NCI-H187 (cell line): ENCODE measurements around the gene PPP1R2B.

Source experiments
- DNase-seq, 2 experiments: peaks; one replicate each; lab custom pipeline; 2025; lab: John Stamatoyannopoulos, UW

PPP1R2B gene

GRCh38 chr5:156879665-156880285 lies 29.7 kb downstream of the PPP1R2B start:
- DNase-seq, result no peak

- no peak for DNase-seq
These were observed 33.3 kb downstream of the PPP1R2B start for GRCh38 chr5:156883316-156883875.

GRCh38 chr5:156888520-156888919 lies 38.4 kb downstream of the PPP1R2B start:
- no peak for DNase-seq

GRCh38 chr5:156892223-156892622 lies 42.1 kb downstream of the PPP1R2B start:
- DNase-seq, result no peak

GRCh38 chr5:156892864-156893263 lies 42.8 kb downstream of the PPP1R2B start:
- no peak for DNase-seq

GRCh38 chr5:156893517-156893916 lies 43.4 kb downstream of the PPP1R2B start:
- DNase-seq, result no peak

- DNase-seq, result no peak
These were observed 46.5 kb downstream of the PPP1R2B start for GRCh38 chr5:156896546-156896945.
